ENCODE data around the gene CLCN3. TPM values are rescaled to one million over a fixed set of nuclear protein-coding genes. Genes with fewer than 3 reads are reported as not detected.

CLCN3 gene
- total and polyA plus RNA-seq, 4 experiments from 2014 or later, result 6.2 to 37.7 (median 25.7) TPM

DNA sequence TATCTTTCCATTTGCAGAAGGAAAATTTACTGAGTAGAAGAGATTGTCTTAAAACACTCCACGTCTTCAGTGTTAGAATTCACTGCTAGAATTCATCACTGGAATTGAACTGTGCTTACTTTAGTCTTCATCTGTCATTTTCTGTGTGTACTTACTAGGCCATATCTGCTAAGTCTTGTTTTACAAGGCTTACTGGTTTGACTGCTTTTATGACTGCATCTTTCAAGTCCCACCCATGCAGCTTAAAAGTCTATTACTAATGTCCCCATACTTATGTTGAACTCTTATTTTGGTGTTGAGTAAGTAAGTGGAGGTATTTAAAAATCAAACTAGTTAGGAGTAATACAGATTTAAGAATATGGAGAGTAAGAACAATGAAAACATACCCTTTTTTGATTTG lies 14.6 kb downstream of the CLCN3 start:
- no peaks in the 10 kb centered on the region for H3K27me3 ChIP-seq (ENCODE audit: insufficient read depth, low read length)
- Mint-ChIP-seq H3K27me3 (no peaks in the 10 kb centered on the region), H3K4me1 (peaks cover 16 to 27% (median 19%) of the 10 kb centered on the region in 4 donors), H3K4me3 (no peak overlapping the region), H3K27ac (peak overlapping the region in 1 of 7 donors; percentile 5), H3K9me3 (no peaks in the 10 kb centered on the region), H3K36me3 (peaks cover 29 to 41% of the 10 kb centered on the region in 2 donors)
- H3K4me3 ChIP-seq (ENCODE audit: low read length in 2 of 2), result no peak overlapping the region
- POLR2A ChIA-PET (ENCODE audit: partially characterized antibody), result interaction anchor here (1.2 kb wide), 1 partner anchor 21 kb away, joined by 3 read pairs; no protein-coding TSS in a partner anchor
- intact Hi-C loops (cut with micrococcal nuclease), result no loop called here
- DNase-seq, result no peak
- no peaks in the 10 kb centered on the region for H3K4me1 ChIP-seq (ENCODE audit: insufficient read depth, low read length)
- H3K36me3 ChIP-seq (ENCODE audit: insufficient read depth, low read length), result peaks cover 11% of the 10 kb centered on the region
- no peak overlapping the region for H3K27ac ChIP-seq (ENCODE audit: low read depth, low read length)
- CTCF ChIA-PET (ENCODE audit: partially characterized antibody), result interaction anchor here (1.5 kb wide), 1 partner anchor 14 kb away, joined by 3 read pairs; no protein-coding TSS in a partner anchor
- no peaks in the 10 kb centered on the region for H3K9me3 ChIP-seq (ENCODE audit: control insufficient read depth in 1 of 2, low read length in 2 of 2)

DNA sequence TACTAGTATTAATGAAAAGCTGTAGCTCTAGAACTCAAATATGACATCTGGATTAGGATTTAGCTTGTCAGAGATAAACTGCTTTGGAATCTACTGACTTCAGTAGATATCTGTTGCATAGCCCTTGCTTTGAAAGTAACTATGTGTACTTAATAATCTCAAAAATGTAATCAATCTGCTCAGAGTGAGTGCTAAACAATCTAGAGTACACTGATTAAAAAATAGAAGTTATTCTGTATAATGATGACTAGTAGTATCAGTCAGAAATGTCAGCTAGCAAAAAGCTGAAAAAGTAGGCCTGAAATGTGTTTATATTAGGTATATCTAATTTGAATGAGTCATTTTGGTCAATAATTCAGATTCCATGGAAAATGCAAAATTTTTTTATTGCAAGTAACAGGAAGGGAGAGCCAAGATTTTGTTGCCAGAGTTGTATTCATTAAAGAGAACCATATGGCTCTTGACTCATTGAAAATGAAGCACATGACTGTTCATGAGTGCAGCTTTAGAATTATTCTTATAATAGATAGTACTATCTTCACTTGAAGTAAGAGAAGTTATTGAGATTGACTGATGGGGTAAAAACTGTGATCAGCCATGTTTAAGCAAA lies 20.0 kb downstream of the CLCN3 start:
- H3K27me3 ChIP-seq (ENCODE audit: insufficient read depth, low read length), result no peaks in the 10 kb centered on the region
- Mint-ChIP-seq H3K27me3 (no peaks in the 10 kb centered on the region), H3K9me3 (no peaks in the 10 kb centered on the region), H3K4me3 (no peak overlapping the region), H3K4me1 (peaks cover 0 to 6% (median 3%) of the 10 kb centered on the region in 4 donors), H3K27ac (peak overlapping the region in 1 of 7 donors; percentile 27), H3K36me3 (peaks cover 53 to 61% of the 10 kb centered on the region in 2 donors)
- no peak for DNase-seq
- H3K4me1 ChIP-seq (ENCODE audit: insufficient read depth, low read length), result no peaks in the 10 kb centered on the region
- H3K4me3 ChIP-seq (ENCODE audit: low read length in 2 of 2), result no peak overlapping the region
- H3K9me3 ChIP-seq (ENCODE audit: control insufficient read depth in 1 of 2, low read length in 2 of 2), result no peaks in the 10 kb centered on the region
- no peak overlapping the region for H3K27ac ChIP-seq (ENCODE audit: low read depth, low read length)
- H3K36me3 ChIP-seq (ENCODE audit: insufficient read depth, low read length), result peaks cover 22% of the 10 kb centered on the region
- POLR2A ChIA-PET (ENCODE audit: partially characterized antibody), result interaction anchor here (1.2 kb wide), 1 partner anchor 21 kb away, joined by 3 read pairs; no protein-coding TSS in a partner anchor
- intact Hi-C loops (cut with micrococcal nuclease), result no loop called here
- CTCF ChIA-PET (ENCODE audit: partially characterized antibody), result interaction anchor here (0.6 to 0.7 kb wide), 2 partner anchors 16 to 43 kb away, joined by 3 read pairs; no protein-coding TSS in a partner anchor

DNA sequence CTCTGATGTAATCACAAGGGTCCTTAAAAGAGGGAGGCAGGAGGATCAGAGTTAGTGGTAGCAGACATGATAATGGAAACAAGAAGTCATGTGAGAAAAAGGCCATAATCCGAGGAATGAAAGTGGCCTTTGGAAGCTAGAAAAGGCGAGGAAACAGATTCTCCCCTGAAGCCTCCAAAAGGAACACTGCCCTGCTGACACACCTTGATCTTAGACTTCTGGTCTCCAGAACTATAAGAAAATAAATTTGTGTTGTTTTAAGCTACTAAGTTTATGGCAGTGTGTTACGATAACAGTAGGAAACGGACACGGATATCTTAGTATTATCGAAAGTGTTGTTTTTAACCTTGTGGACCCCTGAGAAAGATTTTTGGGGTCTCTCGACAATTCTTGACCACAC lies 24.4 kb downstream of the CLCN3 start:
- POLR2A ChIA-PET (ENCODE audit: partially characterized antibody), result no interaction called here
- intact Hi-C loops (cut with micrococcal nuclease), result no loop called here
- Histone ChIP-seq H3K27ac (ENCODE audit: low read depth, low read length) (no peak overlapping the region), H3K4me3 (ENCODE audit: low read length in 2 of 2) (no peak overlapping the region), H3K4me1 (ENCODE audit: insufficient read depth, low read length) (no peaks in the 10 kb centered on the region), H3K36me3 (ENCODE audit: insufficient read depth, low read length) (peaks cover 11% of the 10 kb centered on the region), H3K27me3 (ENCODE audit: insufficient read depth, low read length) (no peaks in the 10 kb centered on the region), H3K9me3 (ENCODE audit: control insufficient read depth in 1 of 2, low read length in 2 of 2) (no peaks in the 10 kb centered on the region)
- no peaks in the 10 kb centered on the region for H3K27me3 Mint-ChIP-seq
- H3K4me3 Mint-ChIP-seq, result no peak overlapping the region
- peaks cover 38 to 41% of the 10 kb centered on the region in 2 donors for H3K36me3 Mint-ChIP-seq
- no peak for DNase-seq
- peaks cover 4 to 9% (median 5%) of the 10 kb centered on the region in 4 donors for H3K4me1 Mint-ChIP-seq
- CTCF ChIA-PET (ENCODE audit: partially characterized antibody), result no interaction called here
- peak overlapping the region in 1 of 7 donors; percentile 6 for H3K27ac Mint-ChIP-seq
- no peaks in the 10 kb centered on the region for H3K9me3 Mint-ChIP-seq

DNA sequence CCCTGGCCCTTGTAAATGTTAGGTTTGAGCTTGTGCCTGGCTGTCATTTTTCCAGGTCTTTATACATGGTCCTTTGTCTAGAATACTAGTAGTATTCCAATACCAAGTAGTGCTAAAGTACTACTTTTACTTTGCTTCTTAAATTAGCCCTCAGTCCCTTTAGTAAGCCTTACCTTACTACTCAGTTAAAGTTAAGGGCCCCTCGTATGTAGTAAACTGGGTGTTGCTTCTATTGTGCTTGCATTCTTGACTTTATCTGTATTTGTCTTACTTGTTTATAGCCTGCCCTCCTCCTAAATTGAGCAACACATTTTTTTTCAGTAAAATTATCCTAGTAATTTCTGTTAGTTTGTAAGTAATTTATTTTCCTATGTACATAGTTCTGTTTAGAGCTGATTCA lies 25.2 kb downstream of the CLCN3 start:
- H3K27ac ChIP-seq (ENCODE audit: low read depth, low read length), result no peak overlapping the region
- H3K27me3 ChIP-seq (ENCODE audit: insufficient read depth, low read length), result no peaks in the 10 kb centered on the region
- no peak for DNase-seq
- Mint-ChIP-seq H3K9me3 (no peaks in the 10 kb centered on the region), H3K27ac (no peak overlapping the region), H3K4me3 (no peak overlapping the region), H3K27me3 (no peaks in the 10 kb centered on the region), H3K4me1 (peaks cover 5 to 9% (median 7%) of the 10 kb centered on the region in 4 donors), H3K36me3 (peaks cover 32 to 34% of the 10 kb centered on the region in 2 donors)
- intact Hi-C loops (cut with micrococcal nuclease), result no loop called here
- ChIA-PET CTCF (ENCODE audit: partially characterized antibody) (no interaction called here), POLR2A (ENCODE audit: partially characterized antibody) (no interaction called here)
- H3K4me3 ChIP-seq (ENCODE audit: low read length in 2 of 2), result no peak overlapping the region
- no peaks in the 10 kb centered on the region for H3K4me1 ChIP-seq (ENCODE audit: insufficient read depth, low read length)
- peaks cover 11% of the 10 kb centered on the region for H3K36me3 ChIP-seq (ENCODE audit: insufficient read depth, low read length)
- H3K9me3 ChIP-seq (ENCODE audit: control insufficient read depth in 1 of 2, low read length in 2 of 2), result no peaks in the 10 kb centered on the region

DNA sequence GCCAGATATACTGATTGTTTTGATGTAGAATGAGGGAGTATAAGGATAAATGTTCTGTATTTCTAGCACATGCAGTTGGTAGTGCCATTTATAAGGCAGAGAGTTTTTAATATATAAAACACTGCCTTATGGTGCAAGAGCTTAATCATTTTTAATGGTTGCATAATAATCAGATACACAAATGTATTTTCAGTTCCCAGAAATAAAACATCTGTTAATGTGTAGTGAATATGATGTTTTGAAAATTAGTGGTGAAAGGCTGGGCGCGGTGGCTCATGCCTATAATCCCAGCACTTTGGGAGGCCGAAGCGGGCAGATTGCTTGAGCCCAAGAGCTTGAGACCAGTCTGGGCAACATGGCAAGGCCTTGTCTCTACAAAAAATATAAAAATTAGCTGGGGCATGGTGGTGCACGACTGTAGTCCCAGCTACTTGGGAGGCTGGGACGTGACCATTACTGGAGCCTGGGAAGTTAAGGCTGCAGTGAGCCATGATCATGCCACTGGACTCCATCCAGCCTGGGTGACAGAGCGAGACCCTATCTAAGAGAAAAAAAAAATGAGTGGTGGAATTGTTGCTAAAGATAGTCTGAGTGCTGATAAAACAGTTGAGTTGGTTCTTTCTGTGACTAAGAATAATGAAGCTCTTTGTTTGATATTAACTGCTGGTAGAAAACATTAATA lies 29.3 kb downstream of the CLCN3 start:
- H3K36me3 Mint-ChIP-seq, result peaks cover 24 to 26% of the 10 kb centered on the region in 2 donors
- no peaks in the 10 kb centered on the region for H3K4me1 ChIP-seq (ENCODE audit: insufficient read depth, low read length)
- H3K4me3 Mint-ChIP-seq, result peak overlapping the region in 1 of 8 donors; percentile 51
- H3K4me1 Mint-ChIP-seq, result peaks cover 8 to 22% (median 15%) of the 10 kb centered on the region in 4 donors
- H3K27ac Mint-ChIP-seq, result no peak overlapping the region
- no peaks in the 10 kb centered on the region for H3K27me3 ChIP-seq (ENCODE audit: insufficient read depth, low read length)
- H3K9me3 Mint-ChIP-seq, result no peaks in the 10 kb centered on the region
- ChIA-PET POLR2A (ENCODE audit: partially characterized antibody) (no interaction called here), CTCF (ENCODE audit: partially characterized antibody) (interaction anchor here (0.6 to 1.2 kb wide), 3 partner anchors 15 to 36 kb away, joined by 3 read pairs; no protein-coding TSS in a partner anchor)
- peaks cover 1% of the 10 kb centered on the region for H3K36me3 ChIP-seq (ENCODE audit: insufficient read depth, low read length)
- no peaks in the 10 kb centered on the region for H3K27me3 Mint-ChIP-seq
- intact Hi-C loops (cut with micrococcal nuclease), result no loop called here
- no peak overlapping the region for H3K27ac ChIP-seq (ENCODE audit: low read depth, low read length)
- DNase-seq, result no peak
- H3K9me3 ChIP-seq (ENCODE audit: control insufficient read depth in 1 of 2, low read length in 2 of 2), result no peaks in the 10 kb centered on the region
- no peak overlapping the region for H3K4me3 ChIP-seq (ENCODE audit: low read length in 2 of 2)

DNA sequence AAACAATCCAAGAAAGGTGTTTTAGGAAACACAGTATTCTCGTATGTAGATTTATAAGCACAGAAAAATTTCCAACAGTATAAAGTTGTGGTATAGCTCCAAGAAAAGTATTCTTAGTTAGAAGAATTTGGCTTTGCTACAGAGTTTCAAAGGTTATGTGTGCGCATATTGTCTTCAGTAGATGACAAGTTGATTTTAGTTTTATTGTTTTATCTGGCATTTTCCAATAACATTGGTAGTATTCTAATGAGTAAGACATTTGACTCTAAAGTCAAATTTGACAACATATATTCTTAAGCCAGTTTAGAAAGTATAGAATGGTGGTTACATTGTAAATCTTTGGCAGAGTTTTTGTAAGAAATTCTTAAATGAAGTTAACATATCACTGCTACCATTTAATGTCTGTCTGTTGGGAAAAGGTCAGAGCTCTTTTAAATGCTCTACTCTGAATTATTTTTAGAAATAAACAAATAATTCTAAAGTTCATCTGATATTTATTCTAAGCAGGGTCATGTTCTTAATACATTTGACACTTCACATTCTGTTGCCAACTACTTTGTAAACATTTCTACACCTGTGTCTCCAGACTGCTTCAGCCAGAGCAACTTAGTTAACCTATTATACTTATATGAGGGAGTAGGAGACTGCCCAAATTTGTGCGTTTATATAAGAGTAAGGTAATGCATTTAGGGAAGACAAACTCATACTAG lies 30.0 kb downstream of the CLCN3 start:
- CTCF ChIA-PET (ENCODE audit: partially characterized antibody), result interaction anchor here (1.2 kb wide), 1 partner anchor 37 kb away, joined by 3 read pairs; no protein-coding TSS in a partner anchor
- Mint-ChIP-seq H3K4me3 (no peak overlapping the region), H3K4me1 (peaks cover 8 to 22% (median 16%) of the 10 kb centered on the region in 4 donors), H3K9me3 (no peaks in the 10 kb centered on the region), H3K36me3 (peaks cover 21 to 24% of the 10 kb centered on the region in 2 donors), H3K27me3 (no peaks in the 10 kb centered on the region), H3K27ac (peak overlapping the region in 3 of 7 donors; percentile 3 to 19 (median 17))
- no peak overlapping the region for H3K27ac ChIP-seq (ENCODE audit: low read depth, low read length)
- intact Hi-C loops (cut with micrococcal nuclease), result no loop called here
- no peak overlapping the region for H3K4me3 ChIP-seq (ENCODE audit: low read length in 2 of 2)
- H3K9me3 ChIP-seq (ENCODE audit: control insufficient read depth in 1 of 2, low read length in 2 of 2), result no peaks in the 10 kb centered on the region
- POLR2A ChIA-PET (ENCODE audit: partially characterized antibody), result no interaction called here
- DNase-seq, result no peak
- H3K4me1 ChIP-seq (ENCODE audit: insufficient read depth, low read length), result no peaks in the 10 kb centered on the region
- H3K27me3 ChIP-seq (ENCODE audit: insufficient read depth, low read length), result no peaks in the 10 kb centered on the region
- H3K36me3 ChIP-seq (ENCODE audit: insufficient read depth, low read length), result no peaks in the 10 kb centered on the region

- no peak for DNase-seq
- peaks cover 10 to 22% (median 18%) of the 10 kb centered on the region in 4 donors for H3K4me1 Mint-ChIP-seq
- H3K27me3 ChIP-seq (ENCODE audit: insufficient read depth, low read length), result no peaks in the 10 kb centered on the region
- H3K4me1 ChIP-seq (ENCODE audit: insufficient read depth, low read length), result no peaks in the 10 kb centered on the region
- POLR2A ChIA-PET (ENCODE audit: partially characterized antibody), result no interaction called here
- peaks cover 12 to 18% of the 10 kb centered on the region in 2 donors for H3K36me3 Mint-ChIP-seq
- no peaks in the 10 kb centered on the region for H3K36me3 ChIP-seq (ENCODE audit: insufficient read depth, low read length)
- no peaks in the 10 kb centered on the region for H3K9me3 Mint-ChIP-seq
- H3K4me3 ChIP-seq (ENCODE audit: low read length in 2 of 2), result no peak overlapping the region
- no peak overlapping the region for H3K4me3 Mint-ChIP-seq
- CTCF ChIA-PET (ENCODE audit: partially characterized antibody), result no interaction called here
- no peak overlapping the region for H3K27ac Mint-ChIP-seq
- intact Hi-C loops (cut with micrococcal nuclease), result no loop called here
- no peaks in the 10 kb centered on the region for H3K9me3 ChIP-seq (ENCODE audit: control insufficient read depth in 1 of 2, low read length in 2 of 2)
- no peak overlapping the region for H3K27ac ChIP-seq (ENCODE audit: low read depth, low read length)
- H3K27me3 Mint-ChIP-seq, result no peaks in the 10 kb centered on the region
Measured at GRCh38 chr4:169652535-169652934, 32.2 kb downstream of the CLCN3 start.
